ENCODE results near the gene CREB5.
A peak's percentile ranks its signal among the peaks of the same experiment; 100 is the strongest.

Gene CREB5

GRCh38 chr7:28509251-28510025 is 97.1 kb downstream of the CREB5 start:
- Histone ChIP-seq H3K4me3 (IDR thresholded peaks at IDR 0.05; ENCODE audit: insufficient read depth, low read depth, low read length) (no peak overlapping the region), H3K27ac (no peak overlapping the region), H4K20me1 (ENCODE audit: insufficient read depth) (no peaks in the 10 kb centered on the region), H3K4me1 (ENCODE audit: low read depth, poor library complexity, severe bottlenecking) (no peaks in the 10 kb centered on the region), H3K27me3 (ENCODE audit: insufficient read depth, low read depth) (no peaks in the 10 kb centered on the region), H3K36me3 (ENCODE audit: insufficient read depth) (no peaks in the 10 kb centered on the region), H2AFZ (ENCODE audit: low read depth) (no peak overlapping the region), H3K79me2 (ENCODE audit: insufficient read depth, low read depth) (no peaks in the 10 kb centered on the region), H3K9ac (no peak overlapping the region), H3K4me2 (no peak overlapping the region)
- no peak for TF ChIP-seq CTCF (conservative IDR thresholded peaks at IDR 0.05; ENCODE audit: low read depth, low read length)

- no peak overlapping the region for H3K27ac ChIP-seq
- no peak overlapping the region for H2AFZ ChIP-seq (ENCODE audit: low read depth)
- no peak overlapping the region for H3K9ac ChIP-seq
- no peak overlapping the region for H3K4me3 ChIP-seq (IDR thresholded peaks at IDR 0.05; ENCODE audit: insufficient read depth, low read depth, low read length)
- no peak overlapping the region for H3K4me2 ChIP-seq
- no peaks in the 10 kb centered on the region for H3K36me3 ChIP-seq (ENCODE audit: insufficient read depth)
- H4K20me1 ChIP-seq (ENCODE audit: insufficient read depth), result no peaks in the 10 kb centered on the region
- no peaks in the 10 kb centered on the region for H3K79me2 ChIP-seq (ENCODE audit: insufficient read depth, low read depth)
- H3K4me1 ChIP-seq (ENCODE audit: low read depth, poor library complexity, severe bottlenecking), result no peaks in the 10 kb centered on the region
- H3K27me3 ChIP-seq (ENCODE audit: insufficient read depth, low read depth), result no peaks in the 10 kb centered on the region
- no peak for TF ChIP-seq CTCF (conservative IDR thresholded peaks at IDR 0.05; ENCODE audit: low read depth, low read length)
These were observed 97.7 kb downstream of the CREB5 start for GRCh38 chr7:28510026-28510369.

GRCh38 chr7:28512668-28513440 is 100.5 kb downstream of the CREB5 start:
- H3K4me2 ChIP-seq, result no peak overlapping the region
- H3K4me3 ChIP-seq (IDR thresholded peaks at IDR 0.05; ENCODE audit: insufficient read depth, low read depth, low read length), result no peak overlapping the region
- no peaks in the 10 kb centered on the region for H4K20me1 ChIP-seq (ENCODE audit: insufficient read depth)
- H3K79me2 ChIP-seq (ENCODE audit: insufficient read depth, low read depth), result no peaks in the 10 kb centered on the region
- H3K27ac ChIP-seq, result no peak overlapping the region
- no peak overlapping the region for H3K9ac ChIP-seq
- TF ChIP-seq CTCF (conservative IDR thresholded peaks at IDR 0.05; ENCODE audit: low read depth, low read length), result no peak
- H2AFZ ChIP-seq (ENCODE audit: low read depth), result no peak overlapping the region
- no peaks in the 10 kb centered on the region for H3K36me3 ChIP-seq (ENCODE audit: insufficient read depth)
- H3K27me3 ChIP-seq (ENCODE audit: insufficient read depth, low read depth), result no peaks in the 10 kb centered on the region
- H3K4me1 ChIP-seq (ENCODE audit: low read depth, poor library complexity, severe bottlenecking), result peaks cover 12% of the 10 kb centered on the region

GRCh38 chr7:28516390-28517172 is 104.3 kb downstream of the CREB5 start:
- Histone ChIP-seq H3K79me2 (ENCODE audit: insufficient read depth, low read depth) (no peaks in the 10 kb centered on the region), H3K4me2 (peak overlapping the region; percentile 24; the same call in 1 of the 2 replicates), H4K20me1 (ENCODE audit: insufficient read depth) (no peaks in the 10 kb centered on the region), H3K4me1 (ENCODE audit: low read depth, poor library complexity, severe bottlenecking) (peaks cover 12% of the 10 kb centered on the region), H3K36me3 (ENCODE audit: insufficient read depth) (no peaks in the 10 kb centered on the region), H3K9ac (no peak overlapping the region), H2AFZ (ENCODE audit: low read depth) (no peak overlapping the region), H3K27me3 (ENCODE audit: insufficient read depth, low read depth) (no peaks in the 10 kb centered on the region), H3K4me3 (IDR thresholded peaks at IDR 0.05; ENCODE audit: insufficient read depth, low read depth, low read length) (no peak overlapping the region), H3K27ac (no peak overlapping the region)
- TF ChIP-seq CTCF (conservative IDR thresholded peaks at IDR 0.05; ENCODE audit: low read depth, low read length), result no peak
